GM18909 (cell line): ENCODE measurements around the gene MAP4K2.

Experiments used
- ATAC-seq: cut with Tn5 transposase; IDR thresholded peaks from one replicate; pipeline ENCODE4 v1.9.1; 2021; ENCODE audit warnings: mild to moderate bottlenecking; ENCODE audit not compliant: unreplicated experiment, poor library complexity

MAP4K2 gene

DNA sequence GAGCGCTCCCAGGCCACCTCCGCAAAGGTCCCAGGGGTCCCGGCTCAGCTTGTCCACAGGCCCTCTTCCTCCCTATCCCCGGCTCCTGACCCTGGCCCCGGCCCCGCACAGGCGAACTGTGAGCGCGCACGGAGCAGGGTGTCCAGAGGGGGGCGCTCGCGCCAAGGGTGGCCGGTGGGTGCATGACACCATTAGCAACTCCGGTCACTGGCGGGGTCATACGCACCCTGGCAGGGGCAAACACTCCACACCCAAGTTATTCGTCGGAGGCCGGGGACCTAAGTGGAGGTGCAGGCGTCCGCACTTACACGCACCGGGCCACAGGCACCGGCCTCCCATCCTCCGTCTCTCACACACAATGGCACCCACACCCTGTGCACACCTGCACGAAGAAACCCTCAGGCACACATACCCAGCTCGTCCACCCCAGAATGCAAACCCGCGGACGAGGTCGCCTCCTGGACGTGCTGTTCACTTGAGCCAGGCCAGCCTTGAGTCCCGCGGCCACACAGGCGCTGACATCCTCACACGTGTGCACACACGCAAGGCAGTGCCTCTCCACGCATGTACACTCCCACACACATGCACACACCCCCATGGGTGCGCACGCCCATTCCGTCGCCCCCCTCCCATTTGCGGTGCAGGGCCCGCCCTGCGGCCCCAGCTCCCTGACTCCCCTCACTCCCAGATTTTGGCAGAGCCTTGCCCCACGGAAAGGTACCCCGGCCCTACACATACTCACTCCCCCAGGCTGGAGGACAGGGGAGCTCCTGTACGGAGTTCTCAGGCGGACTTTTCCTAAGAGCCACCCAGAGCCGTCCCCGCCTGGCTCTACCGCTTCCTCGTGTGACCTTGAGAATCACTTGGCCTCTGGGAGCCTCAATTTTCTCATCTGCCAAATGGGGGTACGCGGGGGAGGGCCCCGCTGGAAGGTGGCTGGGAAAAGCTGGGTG is 59.1 kb downstream of the MAP4K2 start, which contains the start of gene RASGRP2:
TSS of gene RASGRP2 (minus strand) at position 552 of the 953 bp plus-strand sequence. CDS start 1,276 bp downstream, outside the sequence.
- ATAC-seq = no peak

- ATAC-seq = no peak
Observed at GRCh38 chr11:64742889-64743590, 60.0 kb downstream of the MAP4K2 start.

DNA sequence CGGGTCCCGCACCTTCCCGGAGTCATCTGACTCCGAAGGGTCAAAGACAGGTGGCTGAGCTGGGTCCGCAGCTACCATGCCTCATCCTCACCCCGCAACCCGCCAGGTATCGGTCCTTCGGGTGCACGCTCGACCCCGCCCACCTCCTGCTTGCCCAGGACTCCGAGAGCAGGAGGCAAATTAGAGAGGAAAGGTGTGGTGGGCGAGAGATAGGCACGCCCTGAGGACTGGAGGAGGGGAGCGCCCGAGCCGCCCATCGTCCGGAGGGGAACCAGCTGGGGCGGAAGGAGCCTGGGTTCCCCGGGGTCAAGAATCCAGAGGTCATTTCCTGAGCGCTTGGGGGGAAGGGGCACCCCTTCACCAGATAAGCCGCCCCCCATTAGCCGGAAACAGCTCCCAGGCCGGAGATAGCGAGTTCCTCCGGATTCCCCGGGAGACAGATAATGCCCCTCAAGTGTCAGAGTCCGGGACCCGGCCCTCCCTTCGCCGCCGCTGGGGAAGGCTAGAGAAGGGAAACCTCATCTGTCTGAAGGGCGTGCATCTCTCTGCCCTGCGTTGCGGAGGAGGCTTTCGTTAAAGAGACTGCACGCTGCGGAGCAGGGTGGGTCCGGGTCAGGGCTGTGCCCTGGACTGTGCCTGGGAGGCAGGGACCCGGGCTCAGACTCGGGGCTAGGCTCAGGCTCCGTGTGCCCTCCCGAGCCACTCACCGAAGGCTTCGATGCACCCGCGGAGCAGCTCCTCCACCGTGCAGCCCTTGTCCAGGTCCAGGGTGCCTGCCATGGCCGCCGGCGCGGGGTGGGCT is 60.7 kb downstream of the MAP4K2 start:
- no peak for ATAC-seq

GRCh38 chr11:64741375-64742086 is 61.5 kb downstream of the MAP4K2 start:
- ATAC-seq = no peak

DNA sequence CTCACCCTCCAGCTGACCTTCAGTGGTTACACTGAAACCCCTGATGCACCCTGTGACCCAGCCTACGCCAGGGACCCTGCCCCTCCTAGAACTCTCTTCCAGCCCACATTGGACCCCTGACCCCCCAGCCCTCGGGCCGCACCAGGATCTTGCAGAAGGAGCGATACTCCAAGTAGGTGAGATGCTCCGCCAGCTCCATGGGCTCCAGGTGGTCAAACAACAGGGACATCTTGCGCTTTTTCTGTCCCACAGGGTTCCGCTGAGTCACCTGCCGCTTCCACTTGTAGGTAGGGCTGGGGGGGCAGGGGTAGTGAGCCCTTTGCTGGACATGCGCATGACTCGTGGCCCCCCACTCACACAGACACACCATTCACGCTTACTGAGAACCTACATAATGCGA is 63.1 kb downstream of the MAP4K2 start:
- ATAC-seq = no peak

DNA sequence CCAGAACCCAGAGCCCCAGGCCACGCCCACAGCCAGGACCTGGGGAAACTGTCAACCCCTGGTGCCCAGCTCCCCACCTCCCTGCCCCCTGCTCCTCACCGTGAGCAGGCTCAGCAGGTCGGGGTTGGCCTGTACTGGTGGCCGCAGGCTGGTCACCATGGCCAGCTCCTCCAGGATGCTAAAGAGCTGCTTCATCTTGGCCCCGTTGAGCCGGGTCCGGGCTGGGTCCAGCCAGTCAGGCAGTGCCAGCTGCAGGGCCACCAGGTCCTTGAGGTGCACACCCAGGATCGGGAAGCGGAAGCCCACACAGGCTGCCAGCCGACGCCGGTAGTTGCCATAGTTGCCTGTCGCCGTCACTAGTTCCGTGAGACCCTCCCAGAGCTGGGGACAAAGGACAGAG is 66.4 kb downstream of the MAP4K2 start:
- no peak for ATAC-seq

DNA sequence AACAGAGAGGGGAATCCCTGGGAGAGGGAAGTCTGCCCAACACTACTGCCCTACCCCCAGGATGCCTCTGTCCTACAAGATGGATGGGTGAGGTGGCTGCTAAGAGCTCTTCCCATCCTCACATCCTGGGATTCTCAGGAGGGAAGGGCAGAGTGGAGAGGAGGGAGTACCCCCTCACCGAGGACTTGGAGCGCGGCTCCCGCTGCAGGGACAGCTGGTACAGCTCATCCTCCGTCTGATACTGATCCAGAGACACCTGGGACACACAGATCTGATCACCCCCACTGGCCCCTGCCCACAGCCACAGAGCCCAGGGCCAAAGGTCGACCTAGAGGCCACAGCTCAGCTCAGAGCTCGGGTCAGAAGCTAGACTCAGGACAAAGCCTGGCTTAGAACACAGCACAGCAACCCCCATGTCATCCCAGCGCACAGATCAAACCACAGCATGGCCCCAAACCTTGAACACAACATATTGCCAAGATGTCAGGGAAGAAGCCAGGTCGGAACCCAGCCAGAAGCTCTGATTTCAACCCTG is 67.2 kb downstream of the MAP4K2 start:
- ATAC-seq = no peak
